Tibial nerve (tissue), 3 donors: ENCODE data around the gene LRRC4C.

Experiments
- CTCF ChIP-seq, 5 experiments: fragments of 200-600 bp in 3 of 5; fragments of 450-650 bp in 2 of 5; sonication (generic) in 3 of 5; IDR thresholded peaks; one replicate each; pipeline ENCODE4 v1.5.1; 2016 to 2019; ENCODE audit warnings: antibody characterized with exemption in 5 of 5, mild to moderate bottlenecking in 3 of 5, moderate library complexity in 2 of 5
- POLR2A ChIP-seq, 2 donors: fragments of 450-650 bp; IDR thresholded peaks; one replicate each; pipeline ENCODE4 v1.6.1; 2017; ENCODE audit warnings: antibody characterized with exemption in 2 of 2, mild to moderate bottlenecking in 2 of 2, moderate library complexity in 2 of 2

DNA sequence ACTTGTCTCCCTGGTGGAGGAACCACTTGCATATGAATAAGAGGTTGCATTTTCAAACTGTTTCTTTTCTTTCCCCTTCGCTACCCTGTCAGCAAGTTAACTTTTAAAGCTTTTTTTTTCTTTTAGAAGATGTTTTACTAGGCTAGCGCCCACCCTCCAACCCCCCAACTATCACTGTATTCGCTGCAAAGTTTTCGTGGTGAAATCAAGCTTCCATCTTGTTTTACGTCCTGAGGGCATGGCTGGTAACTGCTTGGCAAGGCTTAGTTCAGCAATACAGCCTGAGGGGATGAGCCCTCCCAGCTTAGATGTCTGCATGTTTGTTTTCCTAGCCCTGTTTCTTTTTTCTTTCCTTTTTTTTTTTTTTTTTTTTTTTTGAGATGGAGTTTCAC, 1359.3 kb downstream of the LRRC4C start:
- TF ChIP-seq CTCF (IDR thresholded peaks at IDR 0.05) (no peak), POLR2A (IDR thresholded peaks at IDR 0.05) (no peak)
